Mucosa of rectum (tissue), 2 donors: ENCODE results near the gene NEK9.
A peak's percentile ranks its signal among the peaks of the same experiment; 100 is the strongest.

Source experiments
- H3K27ac ChIP-seq, 2 donors: one replicate each; pipeline ENCODE4 v1.7.0; 2013; ENCODE audit warnings: inconsistent platforms in 2 of 2, low read depth in 2 of 2, low read length in 2 of 2
- H3K27me3 ChIP-seq, 2 donors: one replicate each; pipeline ENCODE4 v1.7.0; 2013; ENCODE audit warnings: low read length in 2 of 2; ENCODE audit not compliant: control insufficient read depth in 2 of 2, insufficient read depth in 2 of 2
- H3K36me3 ChIP-seq, 2 donors: one replicate each; pipeline ENCODE4 v1.7.0; 2013; ENCODE audit warnings: low read length in 2 of 2; ENCODE audit not compliant: control insufficient read depth in 2 of 2, insufficient read depth in 2 of 2
- H3K4me1 ChIP-seq, 2 donors: one replicate each; pipeline ENCODE4 v1.7.0; 2013; ENCODE audit warnings: low read length in 2 of 2, mild to moderate bottlenecking in 1 of 2; ENCODE audit not compliant: control insufficient read depth in 2 of 2, insufficient read depth in 2 of 2
- H3K4me3 ChIP-seq, 2 donors: one replicate each; pipeline ENCODE4 v1.7.0; 2013; ENCODE audit warnings: low read length in 2 of 2
- H3K9ac ChIP-seq, 2 donors: one replicate each; pipeline ENCODE4 v1.7.0; 2013; ENCODE audit warnings: low read length in 2 of 2, low read depth in 1 of 2, mild to moderate bottlenecking in 1 of 2
- H3K9me3 ChIP-seq, 2 donors: one replicate each; pipeline ENCODE4 v1.7.0; 2013; ENCODE audit warnings: low read length in 2 of 2; ENCODE audit not compliant: control insufficient read depth in 2 of 2
- donor health status: healthy.
- donor health status: Normal muscosa, but diverticular disease.

The NEK9 gene

DNA sequence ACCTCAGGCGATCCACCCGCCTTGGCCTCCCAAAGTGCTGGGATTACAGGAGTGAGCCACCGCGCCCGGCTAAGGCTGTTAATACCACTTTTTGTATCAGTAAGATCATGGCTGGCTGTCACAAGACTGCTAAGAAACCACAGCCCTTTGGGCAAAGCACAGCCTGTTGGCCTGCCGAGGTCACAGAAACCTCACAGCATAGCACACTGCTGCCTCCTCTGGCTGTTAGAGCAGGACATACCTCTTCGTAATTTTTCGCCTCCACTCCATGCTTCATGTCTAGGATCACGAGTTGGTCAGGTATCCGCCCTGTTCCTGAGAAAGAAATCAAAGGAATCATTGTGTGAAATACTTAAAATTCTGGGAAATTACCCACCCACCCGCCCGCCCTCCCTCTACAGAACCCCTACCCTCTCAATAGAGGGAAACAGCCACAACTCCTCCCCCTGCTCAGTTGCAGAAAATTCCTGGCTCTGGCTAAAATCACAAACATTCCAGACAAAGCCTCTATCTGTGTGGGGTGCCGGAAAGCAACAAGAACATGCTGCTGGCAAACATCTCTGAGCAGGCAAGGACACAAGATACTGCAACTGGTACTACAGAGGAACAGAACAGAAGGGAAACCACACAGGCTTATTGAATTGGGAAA lies 20.7 kb upstream of the NEK9 start:
- no peak overlapping the region for H3K9ac ChIP-seq
- no peaks in the 10 kb centered on the region for H3K9me3 ChIP-seq
- peaks cover under 1 to 4% of the 10 kb centered on the region in 2 donors for H3K4me1 ChIP-seq
- H3K4me3 ChIP-seq, result no peak overlapping the region
- H3K27me3 ChIP-seq, result no peaks in the 10 kb centered on the region
- peak overlapping the region; percentile 67 to 73 for H3K27ac ChIP-seq
- peaks cover 8 to 20% of the 10 kb centered on the region in 2 donors for H3K36me3 ChIP-seq

DNA sequence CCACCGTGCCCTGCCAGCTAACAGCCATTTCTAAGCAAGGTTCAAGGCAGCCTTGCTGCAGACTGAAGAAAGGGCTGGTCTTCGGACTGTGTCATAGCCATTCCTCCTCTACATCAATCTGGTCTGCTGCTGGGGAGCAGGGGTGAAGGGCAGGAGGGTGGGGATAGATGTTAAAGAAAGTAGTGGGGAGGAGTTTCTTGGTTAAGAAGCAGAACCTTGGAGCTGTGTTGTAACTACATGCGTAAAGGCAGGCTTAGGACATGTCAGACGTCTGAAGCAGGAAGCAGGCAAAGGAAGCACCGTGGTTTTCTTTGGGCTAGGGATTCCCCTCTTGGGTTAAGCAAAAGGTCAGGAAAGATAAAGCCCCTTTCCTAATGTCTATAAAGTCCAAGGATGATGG lies 18.1 kb upstream of the NEK9 start:
- Histone ChIP-seq H3K9ac (no peak overlapping the region), H3K4me3 (no peak overlapping the region), H3K27me3 (no peaks in the 10 kb centered on the region), H3K36me3 (peaks cover 3 to 8% of the 10 kb centered on the region in 2 donors), H3K27ac (peak overlapping the region; percentile 10 to 17), H3K9me3 (no peaks in the 10 kb centered on the region), H3K4me1 (peaks cover 7 to 12% of the 10 kb centered on the region in 2 donors)

DNA sequence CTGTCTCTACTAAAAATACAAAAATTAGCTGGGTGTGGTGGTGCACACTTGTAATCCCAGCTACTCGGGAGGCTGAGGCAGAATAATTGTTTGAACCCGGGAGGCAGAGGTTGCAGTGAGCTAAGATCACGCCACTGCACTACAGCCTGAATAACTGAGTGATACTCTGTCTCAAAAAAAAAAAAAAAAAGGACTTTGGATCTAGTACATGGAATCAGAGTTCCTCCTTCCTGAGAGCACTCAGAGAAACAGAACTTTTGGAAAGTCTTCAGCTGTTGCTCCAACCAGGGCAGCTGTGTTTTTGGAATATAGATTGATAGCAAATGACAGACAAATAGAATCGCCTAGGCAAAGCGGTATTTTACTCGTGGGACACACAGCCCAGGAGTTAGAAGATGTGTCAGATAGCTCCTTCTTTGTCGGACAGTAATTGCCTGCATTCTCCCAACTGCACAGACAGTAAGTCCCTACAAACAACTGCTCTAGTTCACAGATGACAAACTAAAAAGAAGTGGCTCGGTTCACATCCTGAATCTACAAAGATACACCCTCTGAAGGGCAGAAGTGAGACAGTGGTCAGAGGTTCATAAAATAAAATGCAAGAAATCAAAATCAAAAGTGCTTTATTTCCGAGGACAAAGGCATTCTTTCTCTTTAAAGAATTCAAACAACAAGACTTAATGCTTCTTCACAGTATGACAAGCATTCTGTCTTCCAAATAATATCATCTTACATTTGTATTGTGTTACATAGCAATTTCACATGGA lies 17.1 kb upstream of the NEK9 start:
- peaks cover 7 to 12% of the 10 kb centered on the region in 2 donors for H3K4me1 ChIP-seq
- no peak overlapping the region for H3K9ac ChIP-seq
- H3K36me3 ChIP-seq, result peaks cover under 1 to 3% of the 10 kb centered on the region in 2 donors
- H3K27me3 ChIP-seq, result no peaks in the 10 kb centered on the region
- no peak overlapping the region for H3K4me3 ChIP-seq
- H3K27ac ChIP-seq, result peak overlapping the region; percentile 27 to 35
- no peaks in the 10 kb centered on the region for H3K9me3 ChIP-seq

DNA sequence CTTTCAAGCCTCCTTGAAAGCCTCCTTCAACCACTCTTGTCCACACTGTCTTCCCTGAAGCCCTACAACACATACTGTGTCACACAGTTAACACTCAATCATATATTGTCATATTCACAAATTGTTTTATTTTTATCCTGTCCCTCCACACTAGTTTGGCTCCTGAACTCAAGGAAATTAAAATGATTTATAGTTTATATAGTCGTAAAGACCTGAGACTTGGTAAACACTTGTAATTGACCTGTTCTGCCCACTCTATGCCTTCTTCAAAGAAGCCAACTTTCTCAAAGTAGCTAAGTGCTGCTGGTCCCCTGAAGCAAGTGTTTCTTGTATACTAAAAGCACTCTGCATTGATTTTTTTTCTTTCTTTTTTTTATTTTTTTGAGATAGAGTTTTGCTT lies 15.6 kb upstream of the NEK9 start:
- Histone ChIP-seq H3K36me3 (peaks cover 0 to 2% of the 10 kb centered on the region in 2 donors), H3K9ac (no peak overlapping the region), H3K4me3 (no peak overlapping the region), H3K27me3 (no peaks in the 10 kb centered on the region), H3K9me3 (no peaks in the 10 kb centered on the region), H3K27ac (peak overlapping the region in 1 of 2 donors; percentile 11), H3K4me1 (peaks cover 11 to 16% of the 10 kb centered on the region in 2 donors)

DNA sequence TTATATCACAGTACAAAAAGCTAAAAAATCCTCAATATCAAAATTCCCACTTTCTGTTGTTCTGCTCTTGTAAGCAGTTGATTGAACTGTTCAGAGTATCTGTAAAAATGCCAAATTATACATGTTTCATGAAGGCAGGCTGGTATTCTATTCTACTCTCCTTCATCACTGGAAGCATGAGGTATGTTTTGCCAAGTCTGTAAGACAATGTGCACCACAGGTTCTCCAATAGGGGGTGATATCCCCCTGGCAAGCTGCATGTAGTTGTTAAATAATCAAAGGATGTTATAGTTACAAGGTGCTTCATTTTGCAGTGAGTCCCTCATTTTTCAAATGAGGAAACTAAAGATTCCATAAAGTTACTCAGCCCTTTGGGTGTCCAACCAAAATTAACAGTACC lies 15.1 kb upstream of the NEK9 start:
- H3K27me3 ChIP-seq, result no peaks in the 10 kb centered on the region
- H3K4me3 ChIP-seq, result no peak overlapping the region
- H3K27ac ChIP-seq, result peak overlapping the region in 1 of 2 donors; percentile 11
- H3K9ac ChIP-seq, result no peak overlapping the region
- peaks cover 9 to 16% of the 10 kb centered on the region in 2 donors for H3K4me1 ChIP-seq
- no peaks in the 10 kb centered on the region for H3K36me3 ChIP-seq
- no peaks in the 10 kb centered on the region for H3K9me3 ChIP-seq

DNA sequence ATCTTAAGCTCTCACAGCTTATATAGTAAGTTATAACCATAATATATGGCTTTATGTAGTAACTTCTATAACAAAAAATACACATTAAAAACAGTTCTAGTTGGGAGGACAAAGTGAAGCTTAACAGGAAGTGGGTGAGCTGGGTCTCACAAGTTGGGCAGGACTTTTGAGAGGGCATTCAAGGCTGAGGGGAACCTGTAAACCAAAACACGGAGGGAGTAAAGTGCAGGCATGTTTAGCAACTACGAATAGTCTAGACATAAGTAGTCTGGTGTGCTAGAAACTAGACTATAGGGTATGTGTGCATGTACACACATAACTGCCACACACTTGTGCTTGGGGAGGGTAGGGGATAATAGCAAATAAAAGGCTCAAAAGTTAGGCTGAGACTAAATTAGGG lies 14.2 kb upstream of the NEK9 start:
- Histone ChIP-seq H3K9me3 (no peaks in the 10 kb centered on the region), H3K9ac (peak overlapping the region in 1 of 2 donors; percentile 31), H3K36me3 (peaks cover 0 to 2% of the 10 kb centered on the region in 2 donors), H3K27me3 (no peaks in the 10 kb centered on the region), H3K27ac (no peak overlapping the region), H3K4me1 (peaks cover 9 to 16% of the 10 kb centered on the region in 2 donors), H3K4me3 (no peak overlapping the region)

GRCh38 chr14:75140620-75141019 lies 13.8 kb upstream of the NEK9 start:
- H3K9me3 ChIP-seq, result no peaks in the 10 kb centered on the region
- no peaks in the 10 kb centered on the region for H3K27me3 ChIP-seq
- no peak overlapping the region for H3K4me3 ChIP-seq
- no peak overlapping the region for H3K27ac ChIP-seq
- peaks cover 0 to 3% of the 10 kb centered on the region in 2 donors for H3K36me3 ChIP-seq
- H3K9ac ChIP-seq, result no peak overlapping the region
- peaks cover 9 to 16% of the 10 kb centered on the region in 2 donors for H3K4me1 ChIP-seq

DNA sequence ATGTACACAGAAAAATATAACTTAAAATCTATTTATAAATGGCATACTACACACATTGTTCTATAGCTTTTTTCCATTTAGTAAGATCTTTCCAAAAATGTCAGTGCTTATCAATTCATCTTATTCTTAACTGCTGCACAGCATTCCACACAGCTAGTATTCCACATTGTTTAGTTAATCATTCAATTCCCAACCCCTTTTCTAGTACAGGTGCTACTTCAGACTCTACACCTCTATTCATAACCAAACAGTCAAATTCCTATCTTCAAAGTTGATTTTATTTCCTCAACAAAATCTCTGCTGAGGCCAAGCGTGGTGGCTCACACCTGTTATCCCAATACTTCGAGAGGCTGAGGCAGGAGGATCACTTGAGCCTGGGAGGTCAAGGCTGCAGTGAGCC lies 12.3 kb upstream of the NEK9 start:
- H3K9ac ChIP-seq, result no peak overlapping the region
- H3K9me3 ChIP-seq, result no peaks in the 10 kb centered on the region
- peaks cover 9 to 17% of the 10 kb centered on the region in 2 donors for H3K36me3 ChIP-seq
- H3K27me3 ChIP-seq, result no peaks in the 10 kb centered on the region
- H3K27ac ChIP-seq, result no peak overlapping the region
- peaks cover 13 to 24% of the 10 kb centered on the region in 2 donors for H3K4me1 ChIP-seq
- H3K4me3 ChIP-seq, result no peak overlapping the region

DNA sequence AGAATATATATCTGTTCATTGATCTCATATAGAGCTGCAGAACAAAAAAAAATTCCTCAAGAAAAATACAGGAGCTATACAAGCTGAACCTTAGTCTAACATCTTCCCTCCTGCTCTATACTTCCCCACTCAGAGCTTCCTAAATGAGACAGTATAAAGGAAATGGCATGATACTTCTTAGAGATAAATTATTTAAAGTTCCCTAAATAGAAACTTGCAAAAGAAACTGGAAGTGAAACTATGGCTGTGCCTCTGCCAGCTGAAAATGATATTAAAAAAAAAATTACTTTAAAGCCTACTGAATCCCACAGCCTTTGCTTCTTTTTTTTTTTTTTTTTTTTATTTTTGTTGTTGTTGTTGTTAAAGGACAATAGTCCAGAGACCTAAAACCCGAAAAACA lies 11.6 kb upstream of the NEK9 start:
- H3K4me3 ChIP-seq, result no peak overlapping the region
- peaks cover 13 to 28% of the 10 kb centered on the region in 2 donors for H3K4me1 ChIP-seq
- peaks cover 14 to 21% of the 10 kb centered on the region in 2 donors for H3K36me3 ChIP-seq
- no peaks in the 10 kb centered on the region for H3K9me3 ChIP-seq
- H3K9ac ChIP-seq, result no peak overlapping the region
- H3K27ac ChIP-seq, result peak overlapping the region in 1 of 2 donors; percentile 20
- no peaks in the 10 kb centered on the region for H3K27me3 ChIP-seq

DNA sequence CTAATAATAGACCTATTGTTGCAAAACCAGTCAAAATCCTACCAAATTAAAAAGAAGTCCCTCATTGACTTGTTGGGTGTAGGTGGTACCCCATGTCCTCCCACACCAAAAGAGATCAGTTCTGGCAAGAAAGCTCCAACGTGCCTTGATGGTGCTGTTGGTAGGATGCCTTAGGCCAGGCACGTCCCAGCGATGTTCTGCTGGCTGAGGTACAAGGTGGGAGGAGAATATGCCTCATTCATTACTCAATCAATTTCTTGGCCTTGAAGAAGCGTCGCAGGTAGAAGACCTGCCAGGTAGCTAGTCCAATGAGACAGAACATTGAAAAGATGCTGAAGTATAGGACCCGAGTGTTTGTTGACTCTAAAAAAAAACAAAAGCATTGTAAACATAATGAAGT lies 7.8 kb upstream of the NEK9 start:
- Histone ChIP-seq H3K4me3 (no peak overlapping the region), H3K4me1 (peaks cover 10 to 19% of the 10 kb centered on the region in 2 donors), H3K27ac (peak overlapping the region; percentile 38), H3K9me3 (no peaks in the 10 kb centered on the region), H3K9ac (no peak overlapping the region), H3K27me3 (no peaks in the 10 kb centered on the region), H3K36me3 (peaks cover 22 to 26% of the 10 kb centered on the region in 2 donors)
